ENCODE measurements around the gene NPM1.
A peak's percentile ranks its signal among the peaks of the same experiment; 100 is the strongest.
"Not testable (repeated sequence)": the region's sequence is repeated elsewhere in the genome, so short reads cannot be mapped to it uniquely, and the experiment has no call there.

NPM1 gene

GRCh38 chr5:171387345-171387969 lies at the start of gene NPM1:
Gene NPM1 (plus strand): TSS chr5:171387849. CDS start chr5:171387949, 100 bp downstream.
- peak; percentile 97 for DNase-seq

DNA sequence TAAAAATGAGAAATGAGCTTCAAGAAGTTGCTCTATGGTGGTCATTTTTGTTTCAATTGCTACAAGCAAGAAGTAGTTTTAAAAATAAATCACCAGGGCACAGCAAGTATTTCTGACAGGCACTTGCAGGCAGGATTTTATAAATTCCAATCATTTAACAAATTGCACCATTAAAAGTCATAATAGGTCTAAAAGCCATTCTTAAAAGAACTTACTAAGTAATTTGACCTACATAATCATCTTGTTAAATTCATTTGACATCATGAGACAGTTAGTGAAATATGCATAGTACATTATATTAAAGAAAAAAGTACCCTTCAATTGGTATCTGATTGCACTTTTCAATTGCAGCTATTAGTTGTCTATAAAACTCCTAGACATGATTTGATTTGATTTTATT lies 47.6 kb upstream of the NPM1 start:
- DNase-seq = no peak

- DNase-seq = no peak
These were observed 47.2 kb upstream of the NPM1 start for GRCh38 chr5:171340491-171340890.

DNA sequence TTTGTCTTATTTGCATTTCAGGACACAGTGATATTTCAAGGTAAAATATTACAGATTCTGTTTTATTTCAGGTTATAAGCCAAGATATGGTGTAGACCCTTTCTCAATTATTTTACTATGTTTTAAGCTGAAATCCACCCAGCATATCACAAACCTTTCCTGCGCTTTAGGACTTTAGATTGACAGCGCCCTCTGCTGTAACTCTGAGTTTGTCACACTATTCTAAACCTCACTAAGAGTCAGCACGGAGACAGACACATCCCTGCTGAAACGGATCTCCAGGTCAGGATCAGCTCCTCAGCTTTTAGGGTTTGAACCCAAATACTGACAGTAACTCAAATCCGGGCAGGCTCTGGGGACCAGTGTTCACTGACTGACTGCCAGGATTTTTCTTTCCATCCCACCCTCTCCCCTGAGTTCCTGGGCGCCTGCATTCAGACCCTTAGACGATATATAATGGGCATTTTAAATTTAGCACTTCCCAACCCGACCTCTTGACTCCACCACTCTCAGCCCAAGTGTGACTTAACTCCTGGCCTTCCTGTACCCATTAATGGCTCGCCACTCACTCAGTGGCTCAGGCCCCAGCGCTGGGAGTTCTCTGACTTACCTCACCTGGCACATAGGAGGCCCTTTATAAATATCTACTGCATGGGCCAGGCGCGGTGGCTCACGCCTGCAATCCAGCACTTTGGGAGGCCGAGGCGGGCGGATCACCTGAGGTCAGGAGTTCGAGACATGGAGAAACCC lies 45.1 kb upstream of the NPM1 start:
- DNase-seq = peak; percentile 41

DNA sequence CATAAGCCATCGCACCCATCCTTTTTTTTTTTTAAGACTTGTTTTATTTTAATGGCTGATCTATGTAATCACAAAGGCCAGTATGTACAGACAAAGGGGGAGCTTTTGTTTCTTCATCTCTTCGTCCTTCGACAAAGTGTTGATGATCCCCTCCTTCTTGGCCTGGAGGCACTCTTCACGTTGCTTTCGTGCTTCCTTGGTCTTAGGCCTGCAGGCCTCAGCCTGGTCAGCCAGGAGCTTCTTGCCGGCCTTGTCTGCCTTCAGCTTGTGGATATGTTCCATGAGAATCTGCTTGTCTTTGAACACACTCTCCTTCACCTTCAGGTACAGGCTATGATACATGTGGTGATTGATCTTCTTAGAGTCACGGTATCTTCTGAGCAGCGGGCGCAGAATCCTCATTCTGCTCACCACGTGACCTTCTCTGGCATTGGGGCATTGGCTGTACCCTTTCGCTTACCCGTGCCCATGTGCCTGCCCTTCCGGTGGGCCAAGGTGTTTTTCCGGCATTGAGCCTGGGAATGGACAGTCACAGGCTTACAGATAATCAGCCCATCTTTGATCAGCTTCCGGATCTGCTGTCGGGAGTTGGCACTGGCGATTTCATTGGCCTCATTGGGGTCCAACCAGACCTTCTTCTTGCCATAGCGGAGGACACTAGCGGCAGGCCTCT lies 42.6 kb upstream of the NPM1 start:
- DNase-seq = no peak

DNA sequence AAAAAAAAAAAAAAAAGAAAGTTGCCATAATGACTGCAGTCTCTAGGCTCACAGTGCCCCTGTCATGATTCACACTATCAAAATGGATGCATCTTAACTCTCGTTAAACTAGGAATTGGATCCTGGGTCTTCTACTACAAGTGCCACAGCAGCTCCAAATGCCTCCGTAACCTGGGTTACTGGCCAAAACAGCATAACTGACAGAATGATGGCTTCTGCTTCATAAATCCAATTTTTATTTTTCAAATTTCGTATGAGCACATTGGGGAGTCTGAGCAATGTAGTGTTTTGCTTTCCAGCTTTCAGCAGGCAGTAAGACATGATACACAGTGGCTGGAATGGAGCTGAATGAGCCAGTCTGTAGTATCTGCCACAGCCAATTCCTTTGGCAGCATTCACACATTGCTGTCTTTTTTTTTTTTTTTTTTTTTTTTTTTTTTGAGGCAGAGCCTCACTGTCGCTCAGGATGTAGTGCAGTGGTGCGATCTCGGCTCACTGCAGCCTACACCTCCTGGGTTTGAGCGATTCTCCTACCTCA lies 36.0 kb upstream of the NPM1 start:
- no peak for DNase-seq

DNA sequence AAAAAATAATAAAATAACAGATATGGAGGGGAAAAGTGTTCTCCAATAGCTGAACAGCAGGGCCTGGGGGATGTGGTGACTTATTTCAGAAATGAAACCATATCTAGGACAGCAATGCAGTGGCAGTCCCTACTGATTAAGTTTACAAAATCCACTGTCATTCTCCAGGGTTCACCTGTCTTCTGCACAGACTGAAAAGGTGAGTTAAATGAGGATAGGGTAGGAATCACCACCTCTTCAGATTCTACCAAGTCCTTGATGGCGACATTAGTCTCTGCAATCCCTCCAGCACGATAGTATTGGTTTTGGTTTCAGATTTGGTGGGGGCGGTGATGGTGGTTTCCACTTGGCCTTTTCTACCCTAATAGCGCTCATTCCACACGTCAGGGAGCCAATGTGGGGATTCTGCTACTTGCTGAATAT lies 32.3 kb upstream of the NPM1 start:
- peak; percentile 38 for DNase-seq

GRCh38 chr5:171357843-171358242 lies 29.8 kb upstream of the NPM1 start:
- DNase-seq = no peak

GRCh38 chr5:171361151-171361550 lies 26.5 kb upstream of the NPM1 start:
- not testable (repeated sequence) for DNase-seq

DNA sequence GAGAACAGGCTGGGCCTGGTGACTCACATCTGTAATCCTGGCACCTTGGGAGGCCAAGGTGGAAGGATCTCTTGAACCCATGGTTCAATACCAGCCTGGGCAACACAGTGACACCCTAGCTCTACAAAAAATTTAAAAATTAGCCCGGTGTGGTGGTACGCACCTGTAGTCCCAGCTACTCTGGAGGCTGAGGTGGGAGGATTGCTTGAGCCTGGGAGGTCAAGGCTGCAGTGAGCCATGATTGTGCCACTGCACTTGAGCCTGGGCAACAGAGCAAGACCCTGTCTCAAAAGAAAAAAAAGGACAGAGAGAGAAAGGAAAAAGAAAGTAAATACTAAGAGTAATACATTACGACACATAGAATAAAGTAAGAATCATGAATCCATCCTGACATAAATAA lies 24.4 kb upstream of the NPM1 start:
- not testable (repeated sequence) for DNase-seq

DNA sequence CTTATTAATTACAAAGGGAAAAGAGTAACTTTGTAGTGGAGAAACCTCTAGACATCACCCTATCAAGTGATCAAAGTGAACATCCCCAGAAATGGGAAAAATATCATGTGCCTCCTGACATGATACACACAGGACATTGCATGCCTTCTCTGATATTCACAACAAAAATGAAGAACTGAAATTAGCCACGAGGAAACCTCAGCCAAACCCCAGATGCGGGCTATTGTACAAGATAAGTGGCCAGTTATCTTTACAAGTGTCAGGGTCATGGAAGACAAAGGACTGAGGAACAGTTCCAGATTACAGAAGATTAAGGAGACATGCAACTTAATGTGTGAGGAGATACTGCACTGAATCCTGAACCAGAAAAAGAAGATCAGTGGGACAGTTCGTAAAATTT lies 23.8 kb upstream of the NPM1 start:
- DNase-seq = no peak

DNA sequence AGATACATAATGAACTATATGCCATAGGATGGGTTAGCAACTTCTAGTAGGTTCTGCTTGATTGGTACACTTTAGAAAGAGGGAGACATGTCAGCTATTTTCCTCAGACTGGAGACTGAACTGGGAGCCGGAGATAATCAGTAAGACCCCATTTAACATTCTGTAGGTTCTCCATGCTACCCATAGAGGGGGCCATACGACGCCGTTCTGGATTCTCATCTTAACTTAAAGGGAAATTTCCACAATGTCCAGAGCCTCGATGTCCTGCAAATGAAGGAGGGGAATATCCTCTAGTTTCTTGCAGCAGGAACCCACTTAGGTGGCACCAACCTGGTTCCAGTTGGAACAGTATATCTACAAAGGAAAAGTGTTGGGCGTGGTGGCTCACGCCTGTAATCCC lies 22.3 kb upstream of the NPM1 start:
- DNase-seq = no peak

DNA sequence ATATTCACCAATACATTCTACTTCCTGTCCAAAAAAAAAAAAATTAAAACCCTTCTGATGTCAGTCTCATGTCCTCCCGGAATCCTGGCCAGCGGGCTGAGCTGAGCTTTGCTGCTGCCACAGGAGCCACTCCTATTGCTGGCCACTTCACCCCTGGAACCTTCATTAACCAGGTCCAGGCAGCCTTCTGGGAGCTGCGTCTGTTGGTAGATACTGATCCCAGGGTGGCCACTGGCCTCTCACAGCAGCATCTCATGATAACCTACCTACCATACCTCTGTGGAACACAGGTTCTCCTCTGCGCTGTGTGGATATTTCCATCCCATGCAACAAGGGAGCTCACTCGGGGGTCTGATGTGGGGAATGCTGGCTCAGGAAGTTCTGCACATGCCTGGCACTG lies 21.0 kb upstream of the NPM1 start:
- no peak for DNase-seq

GRCh38 chr5:171367424-171368370 lies 20.0 kb upstream of the NPM1 start:
- DNase-seq = no peak

- no peak for DNase-seq
These were observed 18.6 kb upstream of the NPM1 start for GRCh38 chr5:171369056-171369455.

DNA sequence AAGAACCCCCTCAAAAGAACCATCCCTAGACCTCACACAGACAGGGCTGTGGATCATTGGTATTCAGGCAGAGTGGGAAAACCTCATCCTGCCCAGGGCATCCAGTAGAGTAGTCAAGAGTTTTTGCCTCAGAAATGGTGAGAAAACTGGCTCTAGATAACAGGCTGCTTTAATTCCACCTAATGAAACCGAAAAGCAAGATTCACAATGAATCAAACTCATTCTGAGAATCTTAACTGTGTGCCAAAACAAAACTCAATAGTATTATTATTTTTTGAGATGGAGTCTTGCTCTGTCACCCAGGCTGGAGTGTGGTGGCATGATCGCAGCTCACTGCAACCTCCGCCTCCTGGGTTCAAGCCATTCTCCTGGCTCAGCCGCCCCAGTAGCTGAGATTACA lies 17.8 kb upstream of the NPM1 start:
- no peak for DNase-seq

- not testable (repeated sequence) for DNase-seq
These were observed 16.8 kb upstream of the NPM1 start for GRCh38 chr5:171370881-171371280.

DNA sequence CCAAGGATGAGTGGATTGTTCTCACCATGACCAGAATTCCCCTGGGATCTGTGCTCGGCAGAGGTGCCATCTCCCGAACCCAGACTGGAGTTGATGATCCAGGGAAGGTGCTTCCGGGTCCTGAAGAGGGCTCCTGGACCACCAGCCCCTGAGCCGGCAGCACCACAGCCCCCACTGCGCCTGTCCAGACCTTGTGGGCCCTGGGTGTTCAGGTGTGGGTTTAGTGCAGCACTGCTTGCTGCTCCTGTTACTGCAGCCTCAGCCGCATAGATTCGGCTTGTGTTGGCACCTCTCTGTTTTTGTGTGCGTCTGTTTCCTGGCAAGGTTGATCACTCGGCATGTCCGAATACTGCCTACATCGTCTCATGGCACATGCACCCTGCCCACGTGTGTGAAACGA lies 16.3 kb upstream of the NPM1 start:
- DNase-seq = no peak

DNA sequence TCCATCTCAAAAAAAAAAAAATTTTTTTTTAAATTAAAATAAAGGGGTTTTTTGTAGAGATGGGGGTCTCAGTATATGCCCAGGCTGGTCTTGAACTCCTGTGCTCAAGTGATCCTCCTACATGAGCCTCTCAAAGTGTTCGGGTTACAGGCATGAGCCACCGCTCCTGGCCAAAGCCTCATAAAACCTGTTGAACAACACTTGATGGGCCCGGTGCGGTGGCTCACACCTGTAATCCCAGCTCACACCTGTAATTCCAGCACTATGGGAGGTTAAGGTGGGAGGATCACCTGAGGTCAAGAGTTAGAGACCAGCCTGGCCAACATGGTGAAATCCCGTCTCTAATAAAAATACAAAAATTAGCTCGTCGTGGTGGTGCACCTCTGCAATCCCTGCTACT lies 7.7 kb upstream of the NPM1 start:
- DNase-seq = no peak

- DNase-seq = not testable (repeated sequence)
These were observed 3.2 kb upstream of the NPM1 start for GRCh38 chr5:171384416-171384815.

DNA sequence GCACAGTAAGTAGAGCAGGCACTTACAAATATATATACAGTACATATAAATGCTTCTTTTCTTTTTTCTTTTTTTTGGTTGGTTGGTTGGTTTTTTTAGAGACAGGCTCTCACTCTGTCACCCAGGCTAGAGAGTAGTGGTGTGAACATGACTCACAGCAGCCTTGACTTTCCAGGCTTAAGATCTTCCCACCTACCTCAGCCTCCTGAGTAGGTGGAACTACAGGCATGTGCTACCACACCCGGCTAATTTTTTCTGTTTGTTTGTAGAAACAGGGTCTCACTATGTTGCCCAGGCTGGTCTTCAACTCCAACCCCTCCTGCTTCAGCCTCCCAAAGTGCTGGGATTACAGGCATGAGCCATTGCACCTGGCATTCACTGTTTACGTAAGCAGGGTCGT lies 2.6 kb upstream of the NPM1 start:
- DNase-seq = not testable (repeated sequence)

DNA sequence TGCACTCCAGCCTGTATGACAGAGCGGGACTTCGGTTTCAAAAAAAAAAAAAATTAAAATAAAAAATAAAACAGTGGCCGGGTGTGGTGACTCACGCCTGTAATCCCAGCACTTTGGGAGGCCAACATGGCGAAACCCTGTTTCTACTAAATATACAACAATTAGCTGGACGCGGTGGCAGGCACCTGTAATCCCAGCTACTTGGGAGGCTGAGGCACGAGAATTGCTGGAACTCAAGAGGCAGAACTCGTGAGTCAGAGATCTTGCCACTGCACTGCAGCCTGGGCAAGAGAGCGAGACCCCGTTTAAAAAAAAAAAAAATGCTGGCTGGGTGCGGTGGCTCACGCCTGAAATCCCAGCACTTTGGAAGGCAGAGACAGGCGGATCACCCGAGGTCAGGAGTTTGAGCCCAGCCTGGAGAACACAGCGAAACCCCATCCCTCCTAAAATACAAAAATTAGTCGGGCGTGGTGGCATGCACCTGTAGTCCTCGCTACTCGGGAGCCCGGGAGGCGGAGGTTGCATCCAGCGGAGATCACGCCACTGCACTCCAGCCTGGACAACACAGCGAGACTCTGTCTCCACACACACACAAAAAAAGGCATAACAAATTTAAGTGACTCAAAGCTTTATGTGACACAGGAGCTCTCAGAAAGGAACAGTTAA lies 1.5 kb upstream of the NPM1 start:
- no peak for DNase-seq

Measured in stimulated activated CD8-positive, alpha-beta memory T cell treated with anti-CD3 and anti-CD28 coated beads, Interleukin-4, amount 100 ng/mL, for 48 hours (primary cell).